Activated CD8-positive, alpha-beta memory T cell treated with anti-CD3 and anti-CD28 coated beads, Interleukin-2, amount 50 U/mL, for 24 hours (primary cell): ENCODE measurements around the gene RAB11FIP4.

Experiments
- DNase-seq: peaks from one replicate; pipeline ENCODE4 v3.0.0-alpha.2; 2020; ENCODE audit errors: extremely low read depth

RAB11FIP4 gene

DNA sequence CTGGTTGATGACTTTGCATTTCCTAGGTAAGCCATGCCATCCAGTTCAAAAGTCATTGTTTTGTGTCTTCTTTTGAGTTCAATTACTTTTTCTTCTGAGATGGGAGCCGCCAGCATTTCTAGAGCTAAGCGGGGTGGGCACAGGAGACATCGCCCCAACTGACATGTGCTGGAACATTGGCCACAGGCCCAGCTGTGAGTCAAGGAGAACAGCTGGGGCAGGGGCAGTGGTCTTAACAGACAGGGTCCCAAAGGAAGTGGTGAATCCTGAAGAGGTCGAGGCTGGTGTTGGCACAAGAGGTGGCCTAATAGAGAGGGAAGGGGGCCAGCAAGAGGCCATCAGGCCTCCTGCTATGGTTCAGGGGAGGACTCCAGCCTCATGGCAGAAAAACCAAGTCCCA lies 17.1 kb downstream of the RAB11FIP4 start:
- DNase-seq, result no peak

DNA sequence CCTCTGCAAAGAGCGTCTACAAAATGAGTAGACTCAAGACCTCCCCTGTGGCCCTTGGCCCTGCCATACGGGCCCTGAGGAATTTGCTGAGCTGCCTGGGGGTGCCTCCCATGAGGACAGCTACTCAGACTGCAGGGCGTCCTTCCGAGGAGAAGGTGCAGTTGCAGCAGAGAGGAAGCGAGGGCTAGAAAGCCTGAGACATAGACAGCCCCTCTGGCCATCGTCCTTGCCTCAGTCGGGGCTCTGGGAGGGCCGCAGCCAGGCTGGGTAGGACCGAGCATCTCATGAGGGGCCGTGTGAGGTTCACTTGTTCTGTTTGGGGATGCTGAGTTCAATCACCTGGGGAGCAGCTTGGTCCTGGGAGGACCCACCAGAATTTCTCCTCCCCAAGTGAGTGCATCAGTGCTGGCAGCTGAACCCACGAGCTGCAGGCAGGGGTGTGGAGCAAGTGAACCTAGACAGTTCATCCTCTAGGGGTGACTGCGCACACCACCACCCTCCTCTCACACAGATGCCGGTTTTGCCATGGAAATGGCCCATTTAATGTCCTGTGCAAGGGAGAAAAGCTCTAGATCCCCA lies 20.3 kb downstream of the RAB11FIP4 start:
- no peak for DNase-seq

DNA sequence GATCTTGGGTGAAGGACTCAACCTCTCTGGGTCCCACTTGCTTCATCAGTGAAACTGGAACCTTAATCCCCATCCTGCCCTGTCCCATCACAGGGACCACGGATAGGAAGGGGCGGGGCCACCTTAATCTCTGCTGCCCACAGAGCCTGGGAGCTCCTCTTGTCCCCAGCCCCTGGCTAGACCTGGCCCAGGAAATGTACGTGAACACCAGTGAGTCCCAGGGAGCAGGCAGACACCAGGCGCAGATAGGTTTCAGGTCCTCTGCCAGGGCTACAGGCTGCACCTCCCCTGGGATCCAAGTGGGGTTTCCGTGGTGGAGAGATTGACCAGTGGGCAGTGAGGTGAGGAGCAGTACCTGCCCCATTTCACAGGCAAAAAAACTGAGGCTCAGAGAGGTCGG lies 21.0 kb downstream of the RAB11FIP4 start:
- no peak for DNase-seq

DNA sequence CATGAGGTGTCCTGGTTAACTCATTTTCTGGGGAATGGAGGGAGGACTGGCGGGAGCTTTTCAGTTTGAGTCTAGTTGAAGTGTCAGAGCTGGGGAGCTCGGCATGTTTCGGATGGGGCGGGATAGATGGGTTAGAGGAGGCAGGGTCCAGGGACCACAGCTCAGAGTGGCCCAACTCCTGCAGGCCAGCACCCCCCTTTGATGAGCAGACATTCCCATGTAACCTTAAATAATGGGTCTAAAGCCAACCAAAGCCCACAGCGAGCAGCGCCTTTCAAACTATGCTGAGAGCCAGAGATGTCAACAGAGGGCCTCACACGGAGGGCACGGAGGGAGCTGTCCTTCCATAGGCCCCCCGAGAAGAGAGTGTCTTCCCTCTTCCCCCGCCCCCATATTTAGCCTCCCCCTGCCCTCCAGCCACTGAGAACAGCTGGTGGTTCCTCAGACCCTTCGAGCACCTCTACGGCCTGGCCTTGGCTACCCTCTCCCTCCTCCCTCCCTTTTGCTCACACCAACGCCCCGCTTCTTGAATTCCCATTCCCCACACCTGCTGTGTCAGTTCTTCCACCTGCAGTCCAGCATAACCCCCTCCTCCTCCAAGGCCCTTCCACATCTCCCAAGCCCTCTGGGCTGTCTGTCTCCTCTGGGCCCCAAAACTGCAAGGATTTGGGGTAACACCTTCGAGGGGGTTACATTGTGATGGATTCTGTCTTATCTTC lies 21.8 kb downstream of the RAB11FIP4 start:
- DNase-seq, result no peak

DNA sequence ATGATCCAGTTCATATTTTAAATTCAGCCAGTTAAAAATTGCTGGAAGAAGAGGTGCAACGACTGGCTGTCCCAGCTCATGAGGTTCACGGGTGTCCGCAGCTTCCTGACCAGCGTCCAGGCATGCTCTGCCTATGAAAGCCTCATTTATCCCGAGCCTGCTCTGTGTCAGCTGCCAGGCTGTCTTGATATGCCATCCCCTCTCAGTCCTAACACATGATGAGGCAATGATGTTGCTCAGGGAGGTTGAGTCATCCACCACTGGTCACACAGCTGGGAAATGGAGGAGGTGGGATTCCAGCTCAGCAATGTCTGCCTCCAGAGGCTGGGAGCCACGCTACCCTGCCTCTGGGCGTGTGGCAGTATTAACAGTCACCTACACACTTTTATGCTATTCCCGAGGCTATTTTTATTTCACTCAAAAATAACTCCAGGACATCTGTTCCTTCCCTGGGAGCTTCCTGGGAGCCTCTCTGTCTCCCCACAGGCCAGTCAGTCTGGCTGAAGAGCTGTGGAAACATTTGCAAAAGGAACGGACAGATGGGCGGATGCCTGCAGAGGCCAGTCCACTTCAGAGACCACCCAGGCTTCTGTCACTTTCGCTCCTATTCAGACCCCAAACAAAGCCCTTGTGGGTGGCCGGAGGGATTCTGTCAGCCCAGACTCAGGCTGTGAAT lies 22.5 kb downstream of the RAB11FIP4 start:
- no peak for DNase-seq

DNA sequence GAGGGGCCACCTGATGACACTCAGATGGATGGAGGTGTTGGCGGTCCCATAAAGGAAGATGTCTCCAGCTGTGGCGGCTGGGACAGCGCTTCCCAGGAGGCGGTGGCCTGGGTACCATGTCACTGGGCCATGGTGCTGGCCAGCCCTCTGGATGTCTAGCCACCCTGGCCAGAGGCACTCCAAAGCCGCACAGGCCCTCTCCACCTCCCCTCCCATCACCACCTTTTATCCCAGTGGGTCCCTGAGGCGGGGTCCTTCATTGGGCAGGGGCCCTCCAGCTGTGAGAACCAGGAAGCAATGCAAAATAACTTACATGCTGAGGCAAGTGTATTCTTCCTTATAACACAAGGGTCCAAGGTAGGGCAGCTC lies 23.1 kb downstream of the RAB11FIP4 start:
- DNase-seq, result no peak

DNA sequence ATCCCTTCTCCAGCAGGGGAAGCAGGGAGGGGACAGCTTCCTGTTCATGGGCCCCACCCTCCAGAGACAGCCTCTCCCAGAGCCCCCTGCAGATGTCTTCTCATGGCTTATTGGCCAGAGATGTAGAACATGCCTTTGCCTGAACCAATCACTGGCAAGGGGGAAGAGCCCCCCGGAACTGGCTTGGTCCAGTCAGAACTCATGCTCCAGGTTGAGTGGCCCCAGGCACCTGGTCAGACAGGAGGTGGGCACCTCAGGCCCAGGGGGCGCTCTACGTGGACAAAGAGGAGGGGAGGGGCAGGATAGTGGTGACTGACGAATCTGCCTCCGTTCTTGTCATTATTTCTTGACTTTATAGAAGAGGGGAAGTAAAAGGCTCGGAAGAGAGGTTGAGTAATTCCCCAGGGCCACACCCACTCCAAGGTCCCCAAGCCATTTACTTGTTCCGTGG lies 23.6 kb downstream of the RAB11FIP4 start:
- no peak for DNase-seq

DNA sequence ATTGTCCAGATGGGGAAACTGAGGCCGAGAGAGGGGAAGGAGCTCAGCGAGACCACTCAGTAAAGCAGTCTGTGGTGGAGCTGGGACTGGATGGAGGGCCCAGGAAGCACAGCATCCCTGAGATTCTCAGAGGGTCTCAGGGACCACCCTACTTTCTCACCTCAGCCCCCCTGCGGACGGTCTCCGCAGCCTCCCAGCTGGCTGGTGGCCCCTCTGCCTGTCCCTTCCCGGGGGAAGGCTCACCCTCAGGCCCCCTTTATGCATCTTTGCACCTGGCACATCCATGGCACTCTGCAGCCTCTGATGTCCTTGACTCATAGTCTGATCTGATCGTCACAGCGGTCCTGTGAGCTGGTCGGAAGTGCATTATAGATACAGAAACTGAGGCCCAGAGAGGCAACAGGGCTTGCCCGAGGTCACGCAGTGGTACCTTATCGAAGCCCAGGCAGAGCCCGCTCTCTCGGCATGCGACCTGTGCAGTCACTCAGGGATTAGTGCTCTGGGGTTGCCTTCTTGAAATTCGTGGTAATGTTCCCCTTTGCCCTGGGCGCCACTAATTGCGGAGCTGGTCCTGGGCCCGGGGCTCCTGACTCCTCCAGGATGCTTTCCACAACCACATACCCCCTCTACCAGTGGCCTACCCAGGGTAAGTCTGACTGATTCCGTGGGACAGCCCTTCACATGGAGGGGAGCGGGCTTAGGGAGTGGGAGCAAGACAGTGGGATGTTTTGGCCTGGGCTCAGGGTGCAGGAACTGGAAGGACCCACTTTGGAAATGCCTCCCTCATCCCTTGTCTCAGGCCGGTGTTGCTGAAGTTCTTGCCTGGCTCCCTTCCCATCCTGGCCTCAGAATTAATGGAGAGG lies 24.4 kb downstream of the RAB11FIP4 start:
- DNase-seq, result no peak

DNA sequence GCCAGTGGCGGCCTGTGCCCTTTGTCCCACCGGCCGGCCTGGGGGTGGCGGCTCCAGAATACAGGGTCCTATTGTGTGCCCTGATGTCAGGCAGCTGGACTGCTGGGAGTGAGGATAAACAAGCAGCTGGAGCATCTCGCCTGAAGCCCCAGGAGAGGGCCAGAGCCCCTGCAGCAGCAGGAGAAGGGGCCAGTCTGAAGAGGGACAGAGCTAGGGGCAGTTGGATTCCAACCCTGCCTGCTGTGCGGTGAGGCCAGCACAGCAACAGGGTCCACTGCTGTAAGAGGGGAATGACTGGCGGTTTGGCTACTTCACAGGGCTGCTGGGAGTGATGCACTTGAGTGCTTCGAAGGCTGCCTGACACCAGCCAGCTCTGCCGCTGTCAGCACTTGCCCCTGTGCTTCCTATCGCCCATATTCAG lies 25.0 kb downstream of the RAB11FIP4 start:
- DNase-seq, result no peak

DNA sequence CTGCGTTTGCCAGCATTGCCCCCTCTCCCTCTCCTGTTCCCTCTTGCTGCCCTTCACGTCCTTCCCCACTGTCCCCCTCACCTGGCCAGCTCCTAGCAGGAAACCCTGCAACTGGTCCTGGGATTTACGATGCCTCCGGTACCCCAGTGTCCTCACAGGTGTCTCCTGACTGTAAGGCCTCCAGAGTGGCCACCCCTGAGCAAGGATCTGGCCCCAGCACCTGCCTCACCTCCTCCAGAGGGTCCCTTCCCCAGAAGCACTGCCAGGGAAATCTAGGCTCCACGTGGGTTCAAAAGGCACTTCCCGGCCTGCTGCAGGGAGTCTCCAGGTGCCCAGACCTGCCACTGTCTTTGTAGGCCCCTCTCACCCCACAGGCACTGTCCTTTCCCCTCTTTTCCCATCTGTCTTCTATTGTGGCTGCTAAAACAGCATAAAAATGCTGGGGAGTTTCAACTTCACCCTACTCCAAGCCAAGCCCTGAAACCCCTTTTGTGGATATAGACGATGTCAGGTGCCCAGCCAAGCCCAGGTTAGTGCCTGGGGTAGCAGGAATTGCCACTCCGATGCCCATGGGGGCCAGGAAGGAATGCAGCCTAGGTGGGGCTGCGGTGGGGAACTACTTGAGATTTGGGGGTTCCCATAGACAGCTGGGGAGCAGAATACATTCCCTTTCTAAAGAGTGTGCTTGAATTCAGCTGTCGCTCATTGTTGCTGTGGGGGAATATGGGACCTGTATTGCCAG lies 25.7 kb downstream of the RAB11FIP4 start:
- DNase-seq, result no peak

DNA sequence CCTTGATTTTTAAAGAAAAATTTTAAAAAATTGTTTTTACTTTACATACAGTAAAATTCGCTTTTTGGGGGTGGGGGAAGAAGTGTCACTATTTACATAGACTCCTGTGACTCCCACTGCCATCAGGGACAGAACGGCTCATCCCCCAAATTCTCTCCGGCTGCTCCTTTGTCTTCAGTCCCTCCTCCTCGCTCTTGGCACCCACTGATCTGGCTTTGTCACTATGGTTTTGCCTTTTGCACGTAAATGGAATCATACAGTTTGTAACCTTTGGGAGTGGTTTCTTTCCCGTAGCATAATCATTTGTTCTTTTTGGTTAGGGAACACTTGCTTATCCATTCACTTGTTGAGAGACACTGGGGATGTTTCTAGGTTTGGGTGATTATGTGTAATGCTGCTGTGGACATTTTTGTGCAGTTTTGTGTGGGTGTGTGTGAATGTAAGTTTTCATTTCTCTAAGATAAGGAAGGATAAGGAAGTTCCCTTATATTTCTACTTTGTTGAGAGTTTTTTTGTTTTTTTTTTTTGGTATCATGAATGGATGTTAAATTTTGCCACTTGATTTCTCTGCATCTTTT lies 27.4 kb downstream of the RAB11FIP4 start:
- no peak for DNase-seq

DNA sequence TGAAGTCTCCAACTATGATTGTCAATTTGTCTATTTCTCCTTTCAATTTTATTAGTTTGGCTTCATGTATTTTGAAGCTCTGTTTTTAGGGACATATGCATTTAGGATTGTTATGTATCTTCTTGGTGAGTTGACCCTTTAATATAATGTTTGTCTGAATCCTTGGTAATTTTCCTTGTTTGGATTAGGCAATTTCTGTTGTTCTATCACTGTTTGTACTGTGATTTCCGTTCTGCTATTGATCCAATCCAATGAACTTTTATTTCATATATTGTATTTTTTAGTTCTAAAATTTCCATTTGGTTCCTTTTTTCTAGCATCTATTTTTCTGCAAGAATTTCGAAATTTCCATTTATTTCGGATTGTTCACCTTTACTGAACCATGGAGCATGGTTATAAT lies 31.0 kb downstream of the RAB11FIP4 start:
- no peak for DNase-seq

DNA sequence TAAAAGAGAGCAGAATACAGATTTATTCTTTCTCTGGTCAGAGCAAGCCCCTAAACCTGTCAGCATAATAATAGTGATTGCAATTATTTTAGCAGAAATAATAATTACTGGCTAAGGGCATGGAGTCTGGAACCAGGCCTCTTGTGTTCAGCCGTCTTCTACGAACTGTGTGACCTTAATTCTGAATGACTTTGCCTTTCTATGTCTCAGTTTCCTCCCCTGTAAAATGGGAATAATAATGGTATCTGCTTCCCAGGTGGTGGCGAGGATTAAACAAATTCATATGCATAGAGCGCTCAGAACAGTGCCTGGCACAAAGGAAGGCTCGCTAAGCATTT lies 33.4 kb downstream of the RAB11FIP4 start:
- no peak for DNase-seq

DNA sequence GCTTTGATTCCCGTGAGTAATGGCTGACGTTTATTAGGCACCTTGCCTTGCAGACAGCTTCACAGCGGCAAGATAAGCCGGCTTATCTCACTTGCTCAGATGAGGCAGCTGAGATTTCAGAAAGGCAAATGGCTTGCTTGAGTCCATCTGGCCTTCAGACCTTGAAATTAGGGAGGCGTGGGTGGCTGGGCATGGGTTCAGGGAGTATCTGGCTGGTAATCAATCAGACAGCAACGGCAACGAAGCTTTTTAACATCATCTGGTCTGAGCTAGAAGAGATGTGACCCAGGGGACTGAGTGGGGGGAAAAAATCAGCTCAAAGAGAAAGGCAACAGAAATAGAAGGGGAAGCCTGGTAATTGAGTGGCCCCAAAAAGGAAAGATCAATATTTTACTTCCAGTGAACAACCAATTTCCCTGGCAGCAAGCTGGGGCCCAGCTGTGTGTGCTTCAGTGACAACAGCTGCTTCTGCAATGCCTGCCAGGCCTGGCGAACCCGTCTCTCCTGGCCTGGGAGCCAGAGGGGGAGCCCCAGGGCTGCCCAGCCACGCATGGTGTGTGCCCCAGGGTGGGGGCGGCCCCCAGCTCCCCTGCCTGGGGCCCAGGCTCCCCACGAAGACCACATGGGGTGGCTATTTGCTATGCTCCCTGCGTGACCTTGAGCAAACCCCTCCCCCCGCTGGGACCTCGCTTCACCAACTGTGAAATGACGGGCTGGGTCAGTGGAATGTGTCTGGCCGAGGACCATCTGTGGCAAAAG lies 34.0 kb downstream of the RAB11FIP4 start:
- no peak for DNase-seq

DNA sequence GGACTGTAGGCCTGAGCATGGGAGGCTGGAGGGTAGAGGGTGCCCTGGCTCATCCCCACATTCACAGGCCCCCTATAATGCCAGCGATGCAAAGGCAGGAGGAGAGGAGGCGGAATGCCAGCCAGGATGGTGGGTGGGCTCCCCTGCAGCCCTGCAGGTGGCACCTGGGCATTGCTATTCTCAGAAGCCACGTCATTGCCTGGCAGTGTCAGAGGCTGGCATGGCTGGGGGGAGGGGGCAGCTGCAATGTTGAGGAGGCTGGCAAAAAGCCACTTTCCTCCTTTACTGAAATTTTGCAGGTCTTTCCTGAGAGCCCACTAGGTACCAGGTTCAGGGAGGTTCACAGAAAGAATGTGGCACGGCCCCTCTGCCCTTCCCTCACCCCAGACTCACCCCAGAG lies 36.2 kb downstream of the RAB11FIP4 start:
- no peak for DNase-seq

DNA sequence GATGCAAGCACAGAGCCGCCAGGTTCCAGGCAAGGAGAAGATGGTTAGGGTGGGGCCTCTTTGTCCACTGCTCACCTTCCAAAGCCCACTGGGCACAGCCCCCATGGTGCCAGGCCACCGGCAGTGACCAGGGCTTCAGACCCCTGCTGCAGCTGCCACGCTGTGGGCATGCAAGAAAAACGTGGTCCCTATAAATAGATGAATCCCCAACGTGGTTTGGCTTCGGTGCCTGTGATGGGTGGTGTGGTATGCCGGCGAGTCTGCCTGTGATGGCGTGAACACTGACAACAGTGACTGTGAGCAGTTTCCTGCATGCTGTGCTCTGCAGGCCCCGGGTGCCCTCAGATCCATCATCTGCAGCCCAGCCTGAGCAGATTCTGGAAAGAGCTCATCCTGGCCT lies 36.6 kb downstream of the RAB11FIP4 start:
- no peak for DNase-seq

DNA sequence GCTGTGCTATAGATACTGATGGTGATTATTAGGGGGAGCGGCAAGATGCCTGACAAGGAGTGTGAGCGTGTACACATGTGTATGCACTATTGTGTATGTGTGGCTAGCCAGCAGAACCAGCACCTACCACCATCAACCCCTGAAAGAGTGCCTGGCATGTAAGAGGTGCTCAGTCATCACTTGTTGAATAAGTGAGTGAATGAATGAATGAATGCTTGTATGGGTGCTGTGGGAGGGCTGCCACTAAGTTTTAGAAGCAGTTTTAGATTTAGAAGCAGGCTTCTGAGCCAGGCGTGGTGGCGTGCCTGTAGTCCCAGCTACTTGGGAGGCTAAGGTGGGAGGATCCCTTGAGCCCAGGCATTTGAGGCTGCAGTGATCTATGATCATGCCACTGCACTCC lies 37.0 kb downstream of the RAB11FIP4 start:
- no peak for DNase-seq

DNA sequence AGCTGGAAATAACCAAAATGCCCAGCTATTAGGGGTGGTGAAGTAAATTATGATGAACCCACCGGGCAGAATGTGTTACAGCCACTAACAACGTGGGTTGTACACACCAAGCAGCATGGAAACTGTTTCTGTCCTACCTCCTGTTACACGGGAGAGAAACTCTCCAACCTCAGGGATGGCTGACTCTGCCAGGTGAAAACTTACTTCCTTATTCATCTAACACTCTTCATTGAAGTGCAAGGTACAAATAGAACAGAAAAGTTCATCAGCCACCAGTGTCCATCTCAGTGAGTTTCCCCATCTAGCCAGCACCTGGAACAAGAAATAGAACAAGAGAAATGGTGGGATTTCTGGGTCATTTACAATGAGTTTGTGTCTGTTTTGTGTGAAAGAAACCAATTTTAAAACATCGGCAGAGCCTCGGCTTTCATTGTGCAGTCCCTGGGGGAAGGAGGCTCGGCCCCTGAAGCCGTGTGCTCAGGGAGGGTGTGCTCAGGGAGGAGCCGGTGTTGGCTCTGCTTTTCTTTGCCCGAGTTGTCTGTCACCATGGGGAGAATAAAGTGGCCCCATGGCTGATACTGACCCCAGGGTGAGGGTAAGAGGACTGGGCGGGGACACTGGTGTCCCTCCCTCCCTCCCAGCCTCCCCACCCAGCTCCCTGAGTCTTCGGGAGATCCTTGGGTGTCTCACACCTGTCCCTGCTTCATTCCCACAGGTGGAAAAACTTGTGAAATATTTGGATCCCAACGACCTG lies 39.8 kb downstream of the RAB11FIP4 start:
- DNase-seq, result no peak

DNA sequence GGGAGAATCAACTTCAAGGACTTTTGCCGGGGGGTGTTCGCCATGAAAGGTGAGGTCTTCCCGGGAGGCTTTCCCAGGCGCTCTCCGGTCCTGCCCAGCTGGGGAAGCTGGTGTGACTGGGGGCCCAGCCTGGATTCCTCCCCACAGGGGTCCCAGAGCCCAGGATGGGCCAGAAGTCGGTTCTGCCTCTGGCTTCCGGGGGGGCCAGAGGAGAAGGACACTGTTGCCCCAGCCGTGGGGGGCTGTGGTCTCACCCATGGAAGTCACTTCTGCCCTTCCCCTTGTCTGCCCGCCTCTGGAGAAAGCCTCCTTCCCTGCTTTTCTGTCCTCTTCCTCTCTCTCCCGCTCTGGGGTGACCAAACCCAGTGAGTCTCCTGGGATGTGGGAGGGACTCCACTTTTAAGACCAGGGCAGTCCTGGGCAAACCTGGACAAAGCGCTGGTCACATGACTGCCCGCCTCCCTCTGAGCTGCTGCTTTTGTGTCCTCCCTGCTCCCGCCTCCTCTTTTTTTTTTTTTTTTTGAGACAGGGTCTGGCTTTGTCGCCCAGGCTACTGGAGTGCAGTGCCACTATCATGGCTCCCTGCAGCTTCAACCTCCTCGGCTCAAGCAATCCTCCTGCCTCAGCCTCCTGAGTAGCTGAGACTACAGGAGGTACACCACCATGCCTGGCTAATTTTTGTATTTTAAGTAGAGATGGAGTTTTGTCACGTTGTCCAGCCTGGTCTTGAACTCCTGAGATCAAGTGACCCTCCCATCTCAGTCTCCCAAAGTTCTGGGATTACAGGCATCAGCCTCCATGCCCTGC lies 40.6 kb downstream of the RAB11FIP4 start:
- DNase-seq, result no peak
